ENCODE results near the gene SLC39A11. TPM values are rescaled to one million over a fixed set of nuclear protein-coding genes. Genes with fewer than 3 reads are reported as not detected.
A peak's percentile ranks its signal among the peaks of the same experiment; 100 is the strongest.

The SLC39A11 gene
- polyA plus RNA-seq, 3 donors: 16.6 to 27.9 (median 26.6) TPM

DNA sequence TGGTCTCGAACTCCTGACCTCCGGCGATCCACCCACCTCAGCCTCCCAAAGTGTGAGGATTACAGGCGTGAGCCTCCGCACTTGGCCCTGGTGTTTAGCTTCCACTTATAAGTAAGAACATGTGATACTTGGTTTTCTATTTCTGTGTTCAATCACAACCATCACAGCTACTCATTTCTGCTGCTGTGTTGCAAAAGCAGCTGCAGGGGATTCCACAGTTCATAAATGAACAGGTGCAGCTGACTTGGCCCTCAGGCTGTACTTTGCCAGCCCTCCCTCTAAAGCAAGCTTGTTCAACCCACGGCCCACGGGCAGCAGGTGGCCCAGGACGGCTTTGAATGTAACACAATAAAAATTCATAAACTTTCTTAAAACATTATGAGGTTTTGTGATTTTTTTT lies 79.2 kb downstream of the SLC39A11 start:
- peaks cover 30% of the 10 kb centered on the region for H4K20me1 ChIP-seq (ENCODE audit: insufficient read depth, low read length)
- no peak overlapping the region for H3K9ac ChIP-seq (ENCODE audit: insufficient read depth, low read length, poor library complexity, severe bottlenecking)
- TF ChIP-seq, protein P1, sequence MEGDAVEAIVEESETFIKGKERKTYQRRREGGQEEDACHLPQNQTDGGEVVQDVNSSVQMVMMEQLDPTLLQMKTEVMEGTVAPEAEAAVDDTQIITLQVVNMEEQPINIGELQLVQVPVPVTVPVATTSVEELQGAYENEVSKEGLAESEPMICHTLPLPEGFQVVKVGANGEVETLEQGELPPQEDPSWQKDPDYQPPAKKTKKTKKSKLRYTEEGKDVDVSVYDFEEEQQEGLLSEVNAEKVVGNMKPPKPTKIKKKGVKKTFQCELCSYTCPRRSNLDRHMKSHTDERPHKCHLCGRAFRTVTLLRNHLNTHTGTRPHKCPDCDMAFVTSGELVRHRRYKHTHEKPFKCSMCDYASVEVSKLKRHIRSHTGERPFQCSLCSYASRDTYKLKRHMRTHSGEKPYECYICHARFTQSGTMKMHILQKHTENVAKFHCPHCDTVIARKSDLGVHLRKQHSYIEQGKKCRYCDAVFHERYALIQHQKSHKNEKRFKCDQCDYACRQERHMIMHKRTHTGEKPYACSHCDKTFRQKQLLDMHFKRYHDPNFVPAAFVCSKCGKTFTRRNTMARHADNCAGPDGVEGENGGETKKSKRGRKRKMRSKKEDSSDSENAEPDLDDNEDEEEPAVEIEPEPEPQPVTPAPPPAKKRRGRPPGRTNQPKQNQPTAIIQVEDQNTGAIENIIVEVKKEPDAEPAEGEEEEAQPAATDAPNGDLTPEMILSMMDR (IDR thresholded peaks at IDR 0.05): no peak
- Mint-ChIP-seq H3K4me3 (no peak overlapping the region), H3K9me3 (peaks cover 0 to 5% (median 3%) of the 10 kb centered on the region in 7 donors), H3K4me1 (peaks cover 49% of the 10 kb centered on the region), H3K27me3 (ENCODE audit: low read depth in 3 of 3) (no peaks in the 10 kb centered on the region), H3K36me3 (peaks cover 0 to 10% of the 10 kb centered on the region in 2 donors), H3K27ac (peak overlapping the region in 4 of 7 donors; percentile 20 to 70 (median 40))
- H2AFZ ChIP-seq (ENCODE audit: insufficient read depth, low read depth, low read length, poor library complexity, severe bottlenecking): no peak overlapping the region
- H3K4me1 ChIP-seq (ENCODE audit: control insufficient read depth in 1 of 2, insufficient read depth in 2 of 2, low read length in 2 of 2): peaks cover 17 to 20% of the 10 kb centered on the region in 2 donors
- DNase-seq: no peak
- H3K79me2 ChIP-seq (ENCODE audit: insufficient read depth, low read length): peaks cover 73% of the 10 kb centered on the region
- no peak overlapping the region for H3K4me2 ChIP-seq (replicated peaks; ENCODE audit: extremely low read depth, low read length, poor library complexity, severe bottlenecking)
- intact Hi-C loops (cut with micrococcal nuclease): no loop called here
- peaks cover 3% of the 10 kb centered on the region in 2 donors for H3K9me3 ChIP-seq (replicated peaks in 1 of 2; ENCODE audit: control insufficient read depth in 1 of 2, insufficient read depth in 1 of 2, low read length in 2 of 2)
- no CpG with 5 or more reads among the region's 8 CpGs for WGBS (ENCODE audit: insufficient coverage)
- no peak overlapping the region for H3K27ac ChIP-seq (ENCODE audit: low read depth in 1 of 2, low read length in 2 of 2)
- no peaks in the 10 kb centered on the region for H3K27me3 ChIP-seq (ENCODE audit: control insufficient read depth in 2 of 2, insufficient read depth in 2 of 2, low read length in 2 of 2)
- no peak overlapping the region for H3K4me3 ChIP-seq (replicated peaks in 1 of 3; ENCODE audit: low read depth in 2 of 3, low read length in 3 of 3)
- no peaks in the 10 kb centered on the region for H3K36me3 ChIP-seq (replicated peaks in 1 of 2; ENCODE audit: control insufficient read depth in 1 of 2, insufficient read depth in 2 of 2, low read length in 2 of 2)

- H3K36me3 ChIP-seq (replicated peaks in 1 of 2; ENCODE audit: control insufficient read depth in 1 of 2, insufficient read depth in 2 of 2, low read length in 2 of 2): no peaks in the 10 kb centered on the region
- Mint-ChIP-seq H3K27ac (peak overlapping the region; percentile 14 to 91 (median 79)), H3K4me1 (peaks cover 61% of the 10 kb centered on the region), H3K27me3 (ENCODE audit: low read depth in 3 of 3) (no peaks in the 10 kb centered on the region), H3K9me3 (no peaks in the 10 kb centered on the region), H3K4me3 (peak overlapping the region; percentile 56 to 64), H3K36me3 (peaks cover 0 to 10% of the 10 kb centered on the region in 2 donors)
- H2AFZ ChIP-seq (ENCODE audit: insufficient read depth, low read depth, low read length, poor library complexity, severe bottlenecking): no peak overlapping the region
- peaks cover 24% of the 10 kb centered on the region for H4K20me1 ChIP-seq (ENCODE audit: insufficient read depth, low read length)
- peaks cover 20 to 21% of the 10 kb centered on the region in 2 donors for H3K4me1 ChIP-seq (ENCODE audit: control insufficient read depth in 1 of 2, insufficient read depth in 2 of 2, low read length in 2 of 2)
- H3K79me2 ChIP-seq (ENCODE audit: insufficient read depth, low read length): peaks cover 69% of the 10 kb centered on the region
- peak overlapping the region; percentile 49 for H3K4me2 ChIP-seq (replicated peaks; ENCODE audit: extremely low read depth, low read length, poor library complexity, severe bottlenecking)
- no peaks in the 10 kb centered on the region for H3K9me3 ChIP-seq (replicated peaks in 1 of 2; ENCODE audit: control insufficient read depth in 1 of 2, insufficient read depth in 1 of 2, low read length in 2 of 2)
- peak overlapping the region; percentile 46 for H3K9ac ChIP-seq (ENCODE audit: insufficient read depth, low read length, poor library complexity, severe bottlenecking)
- 28% methylated on average over 6 of the region's 8 CpGs for WGBS (ENCODE audit: insufficient coverage)
- intact Hi-C loops (cut with micrococcal nuclease): no loop called here
- no peaks in the 10 kb centered on the region for H3K27me3 ChIP-seq (ENCODE audit: control insufficient read depth in 2 of 2, insufficient read depth in 2 of 2, low read length in 2 of 2)
- no peak for DNase-seq
- peak overlapping the region; percentile 51 for H3K27ac ChIP-seq (ENCODE audit: low read depth in 1 of 2, low read length in 2 of 2)
- H3K4me3 ChIP-seq (replicated peaks in 1 of 3; ENCODE audit: low read depth in 2 of 3, low read length in 3 of 3): peak overlapping the region in 1 of 3 experiments; percentile 44
- TF ChIP-seq, protein P1 (IDR thresholded peaks at IDR 0.05): no peak
Measured at GRCh38 chr17:73011016-73011486, 81.4 kb downstream of the SLC39A11 start.
